ENCODE data around the gene R3HCC1L.

- TF ChIP-seq EGR1 (IDR thresholded peaks at IDR 0.05) (no peak), RAD21 (IDR thresholded peaks at IDR 0.05; ENCODE audit: low read depth) (no peak), REST (IDR thresholded peaks at IDR 0.05; ENCODE audit: low read depth) (no peak)
Observed at GRCh38 chr10:98224509-98224908, 90.1 kb downstream of the R3HCC1L start.
